EH (cell line): ENCODE measurements around the gene GNAZ.

Source experiments
- DNase-seq: peaks from one replicate; pipeline ENCODE4 v3.0.0-alpha.2; 2015; ENCODE audit warnings: low read depth

The GNAZ gene

DNA sequence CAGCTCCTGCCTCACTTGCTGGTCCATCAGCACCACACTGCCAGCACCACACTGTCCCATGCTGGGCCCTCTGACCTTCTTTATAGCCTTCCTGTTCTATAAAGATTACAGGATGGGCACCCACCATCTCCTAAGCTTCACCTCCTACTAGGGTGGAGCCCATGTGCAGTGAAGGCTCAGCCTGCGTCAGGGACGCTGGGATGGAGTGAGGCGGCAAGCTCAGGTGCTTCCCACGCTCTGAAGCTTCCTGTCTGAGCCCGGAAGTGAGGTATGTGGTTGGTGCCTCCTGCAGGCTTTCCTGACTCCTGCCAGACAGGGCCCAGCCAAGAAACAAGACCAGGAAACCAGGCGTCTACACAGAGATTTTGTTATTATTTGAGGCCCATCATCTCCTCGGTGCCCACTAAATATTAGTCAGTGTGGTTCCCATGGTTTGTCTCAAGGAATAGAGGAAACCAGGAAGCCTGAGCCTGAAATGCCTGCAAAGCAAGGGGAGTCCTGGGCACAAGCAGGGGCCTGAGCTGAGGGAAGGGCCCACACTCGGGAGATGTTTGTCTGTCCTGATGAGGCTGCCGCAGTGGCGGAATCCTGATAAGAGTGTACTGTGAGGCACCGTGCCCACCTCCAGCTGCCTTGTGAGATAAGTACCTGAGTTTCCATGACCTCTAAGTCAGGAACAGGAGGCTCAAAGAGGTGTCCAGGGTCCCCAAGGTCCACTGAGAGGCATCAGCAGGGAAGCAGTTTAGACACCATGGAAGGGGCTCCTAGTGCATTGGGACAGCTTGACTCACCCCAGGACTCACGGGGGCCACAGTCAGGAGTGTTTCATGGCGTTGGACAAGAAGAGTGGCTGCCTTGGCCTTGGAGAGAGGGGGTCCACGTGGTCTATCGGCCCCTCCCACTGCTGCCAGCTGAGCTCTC lies 49.4 kb downstream of the GNAZ start:
- DNase-seq, result no peak

DNA sequence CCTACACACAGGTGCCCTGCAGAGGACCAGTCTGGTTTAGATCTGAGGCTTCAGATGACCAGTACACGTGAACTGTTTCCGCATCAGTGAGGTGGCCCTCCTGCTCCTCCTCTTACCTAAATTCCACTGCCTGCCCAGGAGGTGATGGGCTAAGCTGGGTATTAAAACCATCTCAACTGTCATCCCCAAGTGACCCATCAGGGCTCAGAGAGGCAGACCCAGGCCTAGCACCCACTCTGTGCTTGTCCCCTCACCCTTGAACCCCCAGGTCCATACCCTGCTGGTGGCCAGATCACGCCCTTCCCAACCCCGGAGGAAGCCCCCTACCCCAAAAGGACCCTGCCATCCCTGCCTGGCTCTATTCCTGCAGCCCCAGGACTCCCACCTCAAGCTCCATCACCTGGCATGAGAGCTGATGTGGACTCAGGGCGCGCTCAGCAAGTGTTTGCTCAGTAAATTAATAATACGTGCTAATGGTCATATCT lies 50.1 kb downstream of the GNAZ start:
- no peak for DNase-seq

DNA sequence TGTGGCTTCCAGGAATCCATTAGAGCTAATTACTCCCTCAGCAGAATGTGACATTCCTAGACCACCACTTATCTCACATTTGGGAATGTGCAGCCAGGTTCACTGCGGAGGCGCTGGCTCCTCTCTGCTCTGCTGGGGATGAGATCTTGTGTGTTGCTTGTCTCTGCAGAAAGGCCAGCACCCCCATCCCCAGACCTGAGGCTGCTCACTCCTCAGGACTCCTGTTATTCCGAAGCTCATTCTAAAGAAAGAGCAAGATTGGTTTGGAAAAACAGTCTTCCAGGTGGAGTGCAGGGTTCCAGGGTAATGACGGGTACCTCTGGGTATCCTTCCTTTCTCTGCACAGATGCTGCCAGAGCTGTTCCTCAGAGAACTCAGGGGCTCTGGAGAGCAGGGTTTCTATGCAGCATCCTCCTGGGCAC lies 50.7 kb downstream of the GNAZ start:
- no peak for DNase-seq

DNA sequence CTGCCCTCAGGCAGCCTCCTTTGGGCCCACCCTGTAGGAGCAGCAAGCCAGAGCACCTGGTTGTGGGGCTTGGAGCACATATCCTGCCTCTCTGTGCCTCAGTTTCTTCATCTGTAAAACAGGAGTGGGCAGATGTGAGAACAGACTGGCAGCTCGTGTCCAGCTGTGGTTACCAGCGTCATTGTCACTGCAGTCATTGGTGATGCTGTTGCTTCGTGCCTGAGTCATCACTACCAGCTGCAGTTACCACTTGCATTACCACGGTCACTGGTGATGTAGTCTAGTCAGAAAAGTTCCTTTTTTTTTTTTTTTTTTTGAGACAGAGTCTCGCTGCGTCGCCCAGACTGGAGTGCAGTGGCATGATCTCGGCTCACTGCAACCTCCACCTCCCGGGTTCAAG lies 51.1 kb downstream of the GNAZ start:
- peak; percentile 24 for DNase-seq

DNA sequence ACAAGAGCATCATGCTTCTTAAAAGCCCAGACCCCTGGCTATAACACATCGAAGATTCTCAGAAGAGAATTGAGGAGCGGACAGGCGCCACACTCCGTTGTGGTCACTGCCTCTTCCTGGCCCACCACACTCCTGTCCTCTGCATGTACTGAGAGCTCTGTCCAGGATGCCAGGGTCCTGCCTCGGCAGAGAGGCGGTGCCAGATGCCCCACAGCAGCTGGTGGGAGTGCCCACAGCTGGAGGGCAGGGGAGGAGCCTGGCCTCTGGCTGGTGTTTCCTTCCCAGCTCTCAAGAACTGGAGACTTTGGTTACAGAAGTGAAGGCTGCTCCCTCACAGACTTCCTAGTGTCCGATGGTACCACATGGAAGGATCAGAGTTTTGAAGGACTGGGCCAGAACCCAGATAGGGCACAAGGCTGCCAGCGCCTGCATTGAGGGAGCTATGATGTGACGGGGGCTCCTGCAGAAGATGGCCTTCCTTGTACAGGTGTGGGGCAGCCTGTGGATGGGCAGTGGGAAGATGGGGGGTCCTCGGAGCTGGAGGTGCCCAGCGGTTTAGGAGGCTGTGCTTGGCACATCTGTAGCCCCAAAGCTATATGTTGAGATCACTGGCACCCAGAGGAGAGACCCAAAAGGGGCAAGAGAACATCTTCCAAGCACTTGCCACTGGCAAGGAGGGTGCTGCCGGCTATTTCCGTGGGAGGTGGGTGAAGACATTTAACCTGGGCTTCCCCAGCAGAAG lies 52.1 kb downstream of the GNAZ start:
- DNase-seq, result no peak

DNA sequence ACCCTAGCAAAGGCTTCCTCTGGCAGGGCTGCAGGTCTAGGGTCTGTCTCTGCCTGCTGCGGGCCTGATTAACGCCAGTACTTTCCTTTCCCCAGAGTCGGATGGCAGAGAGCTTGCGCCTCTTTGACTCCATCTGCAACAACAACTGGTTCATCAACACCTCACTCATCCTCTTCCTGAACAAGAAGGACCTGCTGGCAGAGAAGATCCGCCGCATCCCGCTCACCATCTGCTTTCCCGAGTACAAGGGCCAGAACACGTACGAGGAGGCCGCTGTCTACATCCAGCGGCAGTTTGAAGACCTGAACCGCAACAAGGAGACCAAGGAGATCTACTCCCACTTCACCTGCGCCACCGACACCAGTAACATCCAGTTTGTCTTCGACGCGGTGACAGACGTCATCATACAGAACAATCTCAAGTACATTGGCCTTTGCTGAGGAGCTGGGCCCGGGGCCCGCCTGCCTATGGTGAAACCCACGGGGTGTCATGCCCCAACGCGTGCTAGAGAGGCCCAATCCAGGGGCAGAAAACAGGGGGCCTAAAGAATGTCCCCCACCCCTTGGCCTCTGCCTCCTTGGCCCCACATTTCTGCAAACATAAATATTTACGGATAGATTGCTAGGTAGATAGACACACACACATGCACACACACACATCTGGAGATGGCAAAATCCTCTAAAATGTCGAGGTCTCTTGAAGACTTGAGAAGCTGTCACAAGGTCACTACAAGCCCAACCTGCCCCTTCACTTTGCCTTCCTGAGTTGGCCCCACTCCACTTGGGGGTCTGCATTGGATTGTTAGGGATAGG lies 52.9 kb downstream of the GNAZ start:
- no peak for DNase-seq

DNA sequence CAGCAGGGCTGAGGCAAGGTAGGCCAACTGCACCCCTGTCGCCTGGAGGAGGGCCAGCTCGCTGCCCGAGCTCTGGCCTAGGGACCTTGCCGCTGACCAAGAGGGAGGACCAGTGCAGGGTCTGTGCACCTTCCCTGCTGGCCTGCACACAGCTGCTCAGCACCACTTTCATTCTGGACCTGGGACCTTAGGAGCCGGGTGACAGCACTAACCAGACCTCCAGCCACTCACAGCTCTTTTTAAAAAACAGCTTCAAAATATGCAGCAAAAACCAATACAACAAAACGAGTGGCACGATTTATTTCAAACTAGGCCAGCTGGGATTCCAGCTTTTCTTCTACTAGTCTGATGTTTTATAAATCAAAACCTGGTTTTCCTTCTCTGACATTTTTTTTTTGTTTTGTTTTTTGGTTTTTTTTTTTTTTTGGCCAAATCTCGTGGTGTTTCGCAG lies 53.5 kb downstream of the GNAZ start:
- DNase-seq, result no peak

DNA sequence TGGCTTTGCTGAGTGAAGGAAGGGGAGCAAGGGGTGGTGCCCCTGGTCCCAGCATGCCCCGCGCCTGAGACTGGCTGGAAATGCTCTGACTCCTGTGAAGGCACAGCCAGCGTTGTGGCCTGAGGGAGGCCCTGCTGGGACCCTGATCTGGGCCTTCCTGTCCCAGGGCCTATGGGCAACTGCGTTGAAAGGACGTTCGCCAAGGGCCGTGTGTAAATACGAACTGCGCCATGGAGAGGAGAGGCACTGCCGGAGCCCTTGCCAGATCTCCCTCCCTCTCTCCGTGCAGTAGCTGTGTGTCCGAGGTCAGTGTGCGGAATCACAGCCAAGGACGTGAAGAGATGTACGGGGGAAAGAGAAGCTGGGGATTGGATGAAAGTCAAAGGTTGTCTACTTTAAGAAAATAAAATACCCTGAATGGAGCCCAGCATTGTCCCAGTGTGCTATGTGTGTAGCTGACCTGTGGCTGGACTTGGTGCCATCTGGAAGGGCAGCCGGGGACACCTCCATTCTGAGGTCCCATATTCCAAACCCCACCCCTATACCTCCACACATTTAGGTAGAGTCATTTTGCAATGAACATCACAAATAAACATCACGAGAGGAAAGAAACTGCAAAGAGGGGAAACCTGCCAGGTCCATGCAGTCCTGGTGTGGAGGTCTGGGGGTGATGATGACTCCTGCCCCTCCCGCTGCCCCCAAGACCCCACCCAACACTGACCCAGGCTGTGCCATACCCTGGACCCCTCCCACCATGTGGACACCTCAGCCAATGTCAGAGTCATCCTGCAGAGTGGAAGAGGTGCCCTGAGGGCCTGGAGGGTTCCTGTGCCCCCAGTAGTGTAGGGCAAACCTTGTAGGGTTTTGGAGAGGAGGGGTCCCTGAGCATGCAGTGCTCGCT lies 54.5 kb downstream of the GNAZ start:
- DNase-seq, result no peak

DNA sequence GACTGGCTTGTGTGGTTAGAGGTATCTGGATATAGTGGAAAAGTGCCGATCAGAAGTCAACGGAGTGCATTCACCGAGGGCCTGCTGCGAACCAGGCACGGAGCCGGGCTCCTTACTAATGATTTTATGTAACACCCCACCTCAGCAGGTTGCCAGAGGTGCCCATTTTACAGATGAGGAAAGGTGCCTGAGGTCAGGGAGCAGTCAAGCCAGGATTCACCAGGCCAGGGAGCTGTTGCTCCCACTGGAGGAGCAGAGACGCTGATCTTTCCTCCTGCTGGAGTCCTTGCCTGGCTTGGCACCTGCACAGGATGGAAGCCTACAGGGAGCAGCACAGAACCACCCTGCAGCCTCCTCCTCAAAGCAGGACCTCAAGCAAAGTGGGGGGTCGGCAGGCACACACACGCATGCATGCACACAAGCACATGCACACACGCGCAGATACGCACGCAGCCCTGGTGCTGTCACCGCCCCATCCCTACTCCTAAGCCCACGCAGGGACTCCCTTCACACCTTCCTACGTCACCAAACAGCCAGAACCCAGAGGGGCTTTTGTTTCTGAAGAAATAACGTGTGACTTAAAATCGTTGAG lies 55.3 kb downstream of the GNAZ start:
- no peak for DNase-seq

DNA sequence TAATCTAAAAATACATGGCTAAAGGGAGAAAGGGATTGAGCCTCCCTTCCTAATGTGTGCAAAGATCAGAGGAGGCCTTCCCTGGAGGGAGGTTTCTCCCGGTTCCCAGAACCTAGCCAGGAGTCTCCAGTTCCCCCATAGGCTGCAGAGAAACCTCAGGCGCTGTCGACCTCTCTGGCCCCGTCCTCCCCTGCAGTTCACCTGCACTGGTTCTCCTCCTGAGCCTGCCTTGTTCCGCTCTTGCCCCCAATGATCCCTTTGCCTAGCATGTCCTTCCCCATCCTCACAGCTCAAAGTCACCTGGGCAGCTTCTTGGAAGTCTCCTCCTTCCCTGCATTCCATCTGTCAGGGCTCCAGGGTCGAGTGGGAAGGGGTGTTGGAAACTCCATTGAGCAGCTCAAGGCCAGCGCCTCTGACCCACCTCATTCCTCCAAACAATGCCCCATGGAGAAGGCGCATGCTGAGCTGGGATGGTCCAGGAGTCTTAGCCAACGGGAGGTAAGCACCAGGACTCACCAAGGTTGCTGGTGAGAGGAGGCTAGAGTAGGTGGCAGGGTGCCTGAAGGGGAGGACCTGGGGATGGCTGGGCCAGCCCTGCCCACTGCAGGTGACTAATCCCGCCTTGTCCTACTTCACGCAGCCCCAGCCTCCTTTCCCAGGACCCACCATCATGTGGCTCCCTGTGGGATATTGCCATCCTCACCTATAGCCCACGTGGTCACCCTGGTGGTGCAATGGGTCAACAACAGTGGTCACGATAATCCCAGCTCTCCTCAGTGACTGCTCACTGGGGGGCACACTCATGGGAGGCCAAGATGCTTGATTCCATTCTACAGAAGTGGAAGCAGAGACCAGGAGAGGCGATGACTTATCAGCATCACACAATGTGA lies 56.1 kb downstream of the GNAZ start:
- no peak for DNase-seq

DNA sequence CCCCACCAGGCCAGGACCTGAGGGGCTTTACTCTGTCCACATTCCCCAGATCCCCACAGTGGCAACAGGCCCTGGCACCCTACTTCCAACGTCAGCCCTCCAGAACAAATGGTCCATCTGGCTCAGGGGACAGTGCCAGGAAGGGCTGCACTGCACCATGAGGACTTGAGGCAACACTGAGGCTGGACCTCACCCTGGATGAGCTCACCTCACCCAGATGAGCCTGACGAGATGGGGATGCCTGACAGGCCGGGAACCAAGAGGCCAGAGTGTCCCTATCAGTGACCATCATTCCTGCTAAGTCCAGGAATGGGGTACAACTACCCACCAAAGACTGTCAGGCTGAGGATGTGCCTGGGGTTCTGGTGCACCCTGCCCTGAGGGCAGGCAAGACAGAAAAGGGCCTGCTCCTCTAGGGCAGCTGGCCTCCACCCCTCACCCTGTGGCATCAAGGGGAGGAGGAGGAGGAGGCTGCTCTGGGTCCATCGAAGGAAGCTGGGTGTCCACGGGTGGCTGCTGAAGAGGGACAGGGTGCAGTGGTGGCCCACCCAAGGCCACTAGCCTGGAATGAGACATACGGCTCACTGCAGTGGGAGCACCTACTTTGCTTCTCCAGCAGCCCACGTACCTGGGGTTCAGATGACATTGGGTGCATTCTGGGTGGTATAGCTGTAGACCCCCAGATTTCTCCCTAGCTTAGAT lies 56.9 kb downstream of the GNAZ start:
- DNase-seq, result no peak

DNA sequence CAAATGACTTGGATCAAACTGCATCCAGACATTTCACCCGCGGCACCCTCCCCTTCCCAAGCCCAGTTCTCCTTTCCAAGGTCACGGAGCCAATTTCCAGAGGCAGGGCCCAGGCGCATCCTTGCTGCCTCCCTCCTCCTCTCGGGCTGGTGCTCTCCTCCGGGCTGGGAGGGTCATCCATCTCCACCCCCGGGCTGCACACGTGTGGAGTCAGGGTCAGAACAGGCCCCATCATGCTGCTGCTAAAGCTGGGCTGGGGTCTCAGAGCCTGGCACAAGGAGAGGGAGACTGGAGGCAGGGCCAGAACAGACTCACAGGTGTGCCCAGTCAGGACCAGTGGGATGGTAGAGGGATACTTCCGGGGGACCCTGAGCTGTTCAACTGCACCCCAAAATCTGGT lies 57.5 kb downstream of the GNAZ start:
- DNase-seq, result no peak

DNA sequence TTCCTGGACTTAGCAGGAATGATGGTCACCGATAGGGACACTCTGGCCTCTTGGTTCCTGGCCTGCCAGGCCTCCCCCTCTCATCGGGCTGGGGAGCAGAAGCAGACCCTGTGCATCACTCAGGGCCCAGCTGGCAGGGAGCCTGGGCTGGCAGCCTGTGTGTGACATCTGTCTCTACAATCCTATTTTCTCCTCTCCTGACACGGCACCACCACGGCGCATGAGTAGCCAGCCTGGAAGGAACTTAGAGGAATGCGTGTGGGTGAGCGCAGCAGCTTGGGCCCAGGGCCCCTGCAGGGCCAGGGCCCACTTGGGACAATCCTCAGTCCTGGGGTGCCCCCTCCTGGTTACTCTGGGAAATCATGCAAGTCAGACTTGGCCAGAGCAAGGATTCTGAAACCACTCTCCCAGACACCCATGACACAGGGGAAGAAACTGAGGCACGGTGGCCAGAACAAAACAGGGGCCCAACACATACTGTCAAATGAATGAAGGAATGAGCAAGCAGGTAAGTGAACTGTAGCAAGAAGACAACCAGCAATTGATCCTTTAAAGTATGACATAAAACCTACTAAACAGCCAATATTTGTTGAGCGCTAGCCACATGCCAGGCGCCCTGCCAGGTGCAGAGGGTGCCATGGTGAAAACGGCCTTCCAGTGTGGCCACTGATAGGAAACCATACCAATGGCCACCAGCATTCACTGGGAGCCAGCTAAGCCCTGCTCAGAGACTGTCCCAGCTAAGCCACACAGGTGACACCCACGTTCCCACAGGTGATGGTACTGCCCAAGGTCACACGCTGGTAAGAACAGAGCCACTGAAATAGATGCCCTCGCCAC lies 58.2 kb downstream of the GNAZ start:
- DNase-seq, result peak; percentile 81

DNA sequence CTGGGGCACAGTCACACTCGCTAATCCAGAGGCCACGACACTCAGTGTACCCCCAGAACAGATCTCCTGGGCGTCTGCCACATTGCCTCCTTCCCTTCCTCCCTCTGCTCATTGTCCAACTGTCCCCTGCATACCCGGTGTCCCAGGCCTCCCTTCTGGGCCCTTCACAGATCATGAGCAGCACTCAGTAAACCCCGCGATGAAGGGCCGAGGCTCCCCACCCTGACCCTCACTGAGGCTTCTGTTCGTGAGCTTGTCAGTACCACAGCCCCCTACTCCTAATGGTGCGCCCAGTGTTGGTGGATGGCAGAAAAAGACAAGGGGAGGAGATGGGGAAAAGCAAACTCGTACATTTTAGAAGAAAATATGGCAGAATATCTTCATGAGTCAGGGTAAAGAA lies 58.8 kb downstream of the GNAZ start:
- DNase-seq, result no peak

DNA sequence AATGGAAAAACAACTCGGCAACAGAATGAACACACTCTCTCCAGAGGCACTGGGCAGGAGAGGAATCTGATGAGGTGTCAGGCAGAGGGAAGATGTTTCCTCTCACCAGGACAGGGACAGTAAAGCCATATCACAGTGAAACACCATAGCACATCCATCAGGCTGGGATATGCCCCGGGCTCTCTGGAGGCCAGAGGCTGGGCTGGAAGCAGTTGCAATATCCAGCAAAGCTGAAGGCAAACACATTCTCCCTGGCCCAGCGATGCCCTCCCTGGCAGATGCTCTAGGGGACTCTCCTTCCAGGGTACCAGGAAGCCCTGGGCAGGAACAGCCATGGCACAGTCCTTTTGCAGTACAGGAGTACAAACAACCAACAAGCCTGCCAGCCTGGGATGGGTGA lies 60.4 kb downstream of the GNAZ start:
- no peak for DNase-seq

DNA sequence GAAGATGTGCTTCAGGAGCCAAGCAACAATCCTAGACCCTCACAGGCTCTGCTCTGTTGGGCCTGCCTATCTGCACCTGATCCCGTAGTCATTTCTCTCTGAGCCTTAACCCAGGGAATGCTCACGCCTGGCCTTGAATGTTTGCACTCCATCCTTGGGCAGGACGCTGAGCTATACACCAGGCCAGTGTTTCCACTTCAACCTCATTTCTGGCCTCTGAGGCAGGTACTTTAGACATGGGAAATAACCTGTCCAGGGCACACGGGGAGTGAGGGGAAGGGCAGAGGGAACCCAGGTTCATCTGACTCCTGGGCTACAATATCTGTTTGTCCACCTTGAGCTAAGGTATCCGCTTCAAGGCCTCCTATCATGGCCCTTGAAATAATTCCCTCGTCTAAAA lies 61.6 kb downstream of the GNAZ start:
- DNase-seq, result no peak

DNA sequence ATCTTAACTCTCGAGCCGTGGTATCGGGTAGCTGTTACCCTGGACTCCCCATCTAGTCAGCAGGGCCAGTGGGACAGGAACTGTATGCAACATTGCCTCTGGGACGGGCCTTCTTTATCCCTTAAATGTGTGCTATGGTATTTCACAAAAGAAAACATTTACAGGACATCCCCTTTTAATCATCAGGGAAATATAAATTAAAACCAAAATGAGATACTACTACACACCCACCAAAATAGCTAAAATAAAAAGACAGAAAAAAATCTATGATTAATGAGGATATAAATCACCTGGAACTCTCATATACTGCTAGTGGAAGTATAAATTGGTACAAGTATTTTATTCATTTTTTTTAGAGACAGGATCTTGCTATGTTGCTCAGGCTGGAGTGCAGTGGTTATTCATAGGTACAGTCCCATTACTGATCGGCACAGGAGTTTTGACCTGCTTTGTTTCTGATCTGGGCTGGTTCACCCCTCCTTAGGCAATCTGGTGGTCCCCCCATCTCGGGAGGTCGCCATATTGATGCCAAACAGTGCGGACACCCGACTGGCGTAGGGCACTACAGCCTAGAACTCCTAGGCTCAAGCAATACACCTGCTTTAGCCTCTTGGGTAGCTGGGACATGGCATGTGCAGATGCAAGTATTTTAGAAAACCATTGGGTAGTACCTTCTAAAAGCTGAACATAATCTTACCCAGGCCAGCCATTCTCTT lies 62.2 kb downstream of the GNAZ start:
- no peak for DNase-seq

DNA sequence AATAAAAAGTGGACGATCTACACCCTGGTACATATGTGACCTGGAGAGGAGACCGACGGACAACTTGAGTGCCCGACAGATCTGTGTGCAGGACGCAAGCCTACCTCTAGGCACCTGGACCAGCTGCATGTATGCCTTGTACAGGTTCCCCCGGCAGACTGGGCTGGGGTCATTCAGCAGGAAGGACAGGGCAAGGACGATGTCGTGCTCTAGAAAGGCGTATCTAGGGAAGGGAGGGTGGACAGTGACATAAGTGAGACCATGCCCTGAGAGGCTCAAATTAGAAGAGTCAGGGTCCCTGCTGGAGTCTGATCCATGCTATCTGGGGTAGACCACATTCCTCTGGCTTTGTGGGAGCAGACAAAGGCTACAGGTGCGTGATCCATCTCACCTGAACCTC lies 63.6 kb downstream of the GNAZ start:
- no peak for DNase-seq
